Stimulated activated CD4-positive, alpha-beta T cell treated with anti-CD3 and anti-CD28 coated beads, Interleukin-1b, Interleukin-23, amount 100 ng/mL, for 24 hours (primary cell): ENCODE data around the gene LRRC36.
A peak's percentile ranks its signal among the peaks of the same experiment; 100 is the strongest.

Experiments
- DNase-seq, 4 experiments: peaks; one replicate each; pipeline ENCODE4 v3.0.0-alpha.2; 2020; ENCODE audit warnings: low read depth in 4 of 4, low spot score in 1 of 4

Gene LRRC36

DNA sequence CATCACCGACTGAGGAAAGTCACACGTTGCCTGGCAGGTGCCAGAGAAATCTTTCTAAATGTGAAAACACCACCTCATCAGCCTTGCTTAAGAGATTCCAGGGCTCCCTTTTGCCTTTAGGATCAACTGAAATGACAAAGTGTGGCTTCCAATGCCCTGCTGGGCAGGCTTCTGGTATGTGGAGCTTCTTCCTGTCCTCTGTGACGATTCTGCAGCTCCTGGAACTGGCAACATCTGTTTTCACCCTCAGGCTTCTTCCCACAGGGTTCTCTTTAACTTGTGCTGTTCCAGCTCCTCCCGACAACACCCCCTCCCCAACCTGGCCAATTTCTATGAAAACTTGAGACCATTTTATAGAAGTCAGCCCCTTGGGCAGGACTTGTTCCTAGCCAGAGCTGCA lies 94.4 kb downstream of the LRRC36 start:
- DNase-seq: no peak

GRCh38 chr16:67423015-67423414 lies 96.4 kb downstream of the LRRC36 start:
- no peak for DNase-seq

- no peak for DNase-seq
Measured at GRCh38 chr16:67423611-67424260, 97.1 kb downstream of the LRRC36 start.

DNA sequence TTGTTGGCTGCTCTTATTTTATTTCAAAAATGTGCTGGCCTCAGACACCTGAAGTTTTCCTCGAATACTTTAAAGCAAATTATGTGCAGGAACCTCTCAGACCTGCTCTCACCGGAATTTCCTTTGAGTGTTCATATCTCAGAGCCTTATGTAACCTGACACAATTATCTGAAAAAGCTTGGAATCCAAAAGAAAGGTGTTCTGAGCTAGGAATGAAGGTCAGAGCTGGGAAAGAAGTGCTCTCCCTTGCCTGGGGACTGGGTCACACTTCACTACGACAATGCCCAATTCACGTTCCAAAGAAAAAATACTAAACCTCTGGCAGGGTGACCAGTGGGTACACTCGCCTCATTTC lies 97.6 kb downstream of the LRRC36 start:
- no peak for DNase-seq

- no peak for DNase-seq
Measured at GRCh38 chr16:67425061-67425460, 98.4 kb downstream of the LRRC36 start.

DNA sequence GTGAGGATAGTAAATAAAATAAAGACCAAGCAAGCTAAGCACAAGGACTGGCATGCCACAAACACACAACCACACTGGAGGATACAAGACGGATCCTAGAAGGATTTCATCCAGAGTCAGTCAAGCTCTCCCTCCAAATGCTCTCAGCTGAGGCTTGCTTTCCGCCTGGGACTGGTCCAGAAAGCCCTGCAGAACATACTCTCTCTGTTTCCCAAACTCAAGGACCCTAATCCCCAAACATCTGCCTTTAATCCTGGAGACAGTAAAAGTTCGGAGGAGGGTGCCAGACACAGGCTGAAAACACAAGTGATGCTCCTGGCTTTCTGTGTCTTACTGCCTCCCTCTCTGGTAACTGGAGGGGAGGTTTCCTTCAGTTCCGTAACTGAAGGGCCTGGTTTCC lies 99.0 kb downstream of the LRRC36 start:
- no peak for DNase-seq

DNA sequence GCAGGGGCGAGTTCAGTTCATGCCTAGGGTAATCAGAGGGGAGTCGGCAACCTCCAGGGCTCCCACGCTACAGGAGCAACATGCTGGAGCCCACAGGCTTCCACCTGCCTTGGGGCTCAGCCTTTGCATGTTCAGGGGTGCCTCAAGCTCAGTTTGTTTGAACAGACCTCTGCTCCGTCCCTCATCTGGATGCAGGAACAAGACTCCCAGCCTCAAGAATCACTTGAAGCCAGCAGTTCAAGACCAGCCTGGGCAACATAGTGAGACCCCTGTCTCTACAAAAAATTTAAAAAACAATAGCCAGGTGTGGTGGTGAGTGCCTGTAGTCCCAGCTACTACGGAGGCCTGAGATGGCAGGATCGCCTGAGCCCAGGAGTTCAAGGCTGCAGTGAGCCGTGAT lies 99.4 kb downstream of the LRRC36 start:
- DNase-seq: no peak

- DNase-seq: no peak
Measured at GRCh38 chr16:67426950-67427349, 100.3 kb downstream of the LRRC36 start.

DNA sequence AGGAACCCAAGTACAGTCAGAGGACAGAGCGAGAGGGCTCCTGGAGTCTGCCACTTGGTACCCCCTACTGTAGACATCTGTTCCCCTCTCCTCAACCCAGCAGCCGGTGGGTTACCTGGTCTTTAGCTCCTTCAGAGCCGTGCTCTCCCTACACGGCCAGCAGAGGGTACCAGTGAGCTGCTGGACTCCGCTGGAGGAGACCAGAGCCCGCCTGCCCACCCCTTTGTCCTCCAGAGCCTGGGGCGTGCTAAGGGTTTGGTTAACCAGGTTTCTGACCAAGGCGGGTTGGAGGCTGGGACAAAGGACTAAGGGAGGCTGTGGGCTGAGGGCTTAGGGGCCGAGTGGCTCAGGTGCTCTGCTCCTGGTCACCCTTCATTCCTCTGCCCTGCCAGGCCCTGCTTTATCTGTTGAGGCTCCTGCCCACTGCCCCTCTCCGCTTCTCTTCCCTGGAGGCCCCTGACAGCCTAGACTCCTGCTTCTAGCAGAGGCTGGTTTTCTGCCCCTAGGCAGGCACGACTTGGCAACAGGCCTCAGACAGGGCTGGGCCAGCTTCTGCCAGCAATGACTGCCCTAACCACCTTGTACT lies 101.6 kb downstream of the LRRC36 start:
- DNase-seq: peak in 3 of 4 experiments; percentile 35 to 39 (median 38)

- no peak for DNase-seq
Measured at GRCh38 chr16:67429053-67429798, 102.6 kb downstream of the LRRC36 start.

DNA sequence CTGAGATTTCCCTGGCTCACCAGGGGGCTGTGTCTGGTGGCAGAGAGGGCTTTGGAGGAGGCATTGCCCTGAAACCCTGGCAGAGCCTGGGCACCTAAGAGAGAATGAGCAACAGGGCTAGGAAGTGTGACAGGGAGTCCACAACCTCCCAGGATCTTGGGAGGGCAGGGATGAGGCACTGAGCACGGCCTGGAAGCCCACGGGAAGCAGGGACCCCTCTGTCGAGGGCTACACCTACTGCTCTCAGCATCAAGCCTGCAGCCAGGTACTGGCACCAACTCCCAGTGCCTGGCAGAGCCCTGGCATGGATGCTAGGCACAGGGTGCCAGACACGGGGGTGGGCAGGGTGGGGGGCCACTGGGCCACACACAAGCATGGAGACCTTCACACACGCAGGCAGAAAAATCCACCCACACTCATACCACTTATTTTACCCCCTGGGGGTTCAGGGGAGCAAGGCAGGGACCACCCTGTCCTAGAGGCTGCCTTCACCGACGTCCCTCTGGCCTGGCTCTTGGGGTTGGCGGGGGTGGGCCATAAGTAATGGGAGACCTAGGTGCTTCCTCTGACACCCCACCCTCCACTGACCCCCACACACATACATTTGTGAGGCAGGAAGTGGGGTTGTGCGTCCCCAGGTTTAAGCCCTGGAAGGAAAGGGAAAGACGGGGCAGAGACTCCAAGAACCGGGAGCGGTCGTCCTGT lies 103.3 kb downstream of the LRRC36 start:
- DNase-seq: no peak

DNA sequence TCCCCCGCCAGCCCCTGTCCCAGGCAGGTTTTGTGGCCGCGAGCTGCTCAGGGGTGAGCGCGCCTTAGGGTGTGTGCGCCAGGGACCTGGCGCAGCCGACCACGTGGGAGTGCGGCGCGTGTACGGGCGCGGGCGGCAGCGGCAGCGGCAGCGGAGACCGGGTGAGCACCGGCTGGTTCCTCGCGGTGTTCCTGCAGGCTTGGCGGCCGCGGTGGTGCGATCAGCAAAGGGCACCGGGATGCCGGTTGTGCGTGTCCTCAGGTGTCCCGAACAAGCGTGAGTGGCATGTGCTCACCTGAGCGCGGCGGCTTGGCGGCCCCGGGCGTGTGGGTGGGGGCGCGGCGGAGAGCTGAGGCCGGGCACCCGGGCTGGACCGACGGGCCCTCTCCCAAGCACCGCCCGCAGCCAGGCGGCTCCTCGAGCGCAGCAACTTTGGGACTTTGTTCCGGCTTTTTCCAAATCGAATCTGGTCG lies 103.9 kb downstream of the LRRC36 start:
- no peak for DNase-seq

- DNase-seq: no peak
Measured at GRCh38 chr16:67430977-67431774, 104.6 kb downstream of the LRRC36 start, which contains the start of gene HSD11B2. Gene HSD11B2 (plus strand): TSS chr16:67431121. CDS start chr16:67431249, 128 bp downstream.

DNA sequence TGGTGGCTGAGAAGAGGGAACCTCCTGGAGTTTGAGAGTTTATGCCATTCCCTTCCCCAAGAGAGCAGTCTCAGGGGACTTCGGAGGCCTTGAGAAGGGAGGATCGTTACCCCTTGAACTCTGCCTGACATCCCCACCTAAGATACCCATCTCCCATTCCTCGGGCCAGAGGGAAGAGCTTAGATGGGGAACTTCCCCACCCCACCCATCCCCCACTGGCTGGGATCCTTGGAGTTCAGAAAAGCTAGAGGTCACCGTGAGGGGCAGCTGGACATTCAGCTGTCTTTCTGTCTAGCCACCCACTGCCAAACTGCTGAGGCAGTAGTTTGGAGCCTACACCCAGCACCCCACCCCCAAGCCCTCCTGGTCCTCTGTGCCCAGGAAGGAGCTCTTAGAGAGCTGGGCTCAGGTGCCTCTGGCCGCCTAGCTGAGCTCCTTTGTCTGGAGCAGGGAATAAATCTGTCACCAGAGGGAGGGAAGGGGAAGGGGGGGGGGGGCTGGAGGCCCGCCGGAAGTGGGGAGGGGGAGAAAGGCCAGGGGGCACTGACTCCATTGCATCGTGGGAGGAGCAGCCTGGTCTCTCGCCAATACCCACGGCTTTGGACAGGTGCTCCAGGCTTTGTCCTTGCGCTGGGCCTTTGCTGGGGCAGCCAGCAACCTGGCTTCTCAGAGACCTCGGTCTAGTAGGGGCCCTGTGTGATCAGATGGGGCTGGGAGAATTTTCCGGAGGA lies 105.3 kb downstream of the LRRC36 start:
- DNase-seq: no peak

DNA sequence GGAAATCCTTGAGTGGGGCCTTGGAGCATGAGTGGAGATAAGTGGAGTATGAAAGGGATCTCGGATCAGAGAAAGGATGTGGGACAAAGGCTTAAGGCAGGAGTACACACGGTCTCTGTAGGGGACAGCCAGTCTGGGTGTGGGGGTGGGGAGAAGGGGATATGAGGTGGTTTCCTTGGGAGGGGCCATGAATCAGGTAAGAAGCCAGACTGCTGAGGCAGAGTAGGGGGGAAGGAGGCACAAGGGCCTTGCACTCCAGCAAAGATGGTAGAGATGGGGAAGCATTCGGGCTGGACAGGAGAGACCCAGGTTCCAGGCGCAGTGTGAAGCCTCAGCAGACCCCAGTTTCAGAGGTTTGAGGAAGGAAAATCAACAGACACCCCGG lies 105.9 kb downstream of the LRRC36 start:
- no peak for DNase-seq

DNA sequence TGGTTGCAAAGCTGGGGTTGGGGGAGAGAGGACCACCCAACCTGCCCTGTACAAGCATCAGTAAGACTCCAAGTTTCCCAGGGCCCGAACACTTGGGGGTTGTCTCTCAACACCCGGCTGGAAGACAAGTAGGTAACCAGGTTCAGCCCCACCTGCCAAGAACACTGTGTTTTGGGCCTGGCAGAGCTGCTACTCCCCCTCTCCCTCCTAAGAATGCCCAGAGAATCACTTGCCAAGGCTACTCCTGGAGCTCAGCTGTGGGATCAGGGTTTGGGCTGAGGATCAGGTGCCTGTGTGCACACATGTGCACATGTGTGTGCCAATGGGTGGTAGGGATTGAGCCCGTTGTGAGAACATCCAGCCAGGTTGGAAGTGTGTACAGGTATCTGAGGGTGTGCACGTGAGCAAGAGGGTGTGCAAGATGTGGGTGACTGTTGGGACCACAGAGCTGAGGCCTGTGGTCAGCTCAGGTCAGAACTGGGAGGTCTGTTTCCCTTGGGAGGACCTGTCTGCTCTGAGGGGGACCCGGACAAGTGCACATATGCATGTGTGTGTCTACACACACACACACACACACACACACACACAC lies 106.6 kb downstream of the LRRC36 start:
- DNase-seq: no peak
